ENCODE data around the gene NOM1.
"Not testable (repeated sequence)": the region's sequence is repeated elsewhere in the genome, so short reads cannot be mapped to it uniquely, and the experiment has no call there.

Gene NOM1, protein sequence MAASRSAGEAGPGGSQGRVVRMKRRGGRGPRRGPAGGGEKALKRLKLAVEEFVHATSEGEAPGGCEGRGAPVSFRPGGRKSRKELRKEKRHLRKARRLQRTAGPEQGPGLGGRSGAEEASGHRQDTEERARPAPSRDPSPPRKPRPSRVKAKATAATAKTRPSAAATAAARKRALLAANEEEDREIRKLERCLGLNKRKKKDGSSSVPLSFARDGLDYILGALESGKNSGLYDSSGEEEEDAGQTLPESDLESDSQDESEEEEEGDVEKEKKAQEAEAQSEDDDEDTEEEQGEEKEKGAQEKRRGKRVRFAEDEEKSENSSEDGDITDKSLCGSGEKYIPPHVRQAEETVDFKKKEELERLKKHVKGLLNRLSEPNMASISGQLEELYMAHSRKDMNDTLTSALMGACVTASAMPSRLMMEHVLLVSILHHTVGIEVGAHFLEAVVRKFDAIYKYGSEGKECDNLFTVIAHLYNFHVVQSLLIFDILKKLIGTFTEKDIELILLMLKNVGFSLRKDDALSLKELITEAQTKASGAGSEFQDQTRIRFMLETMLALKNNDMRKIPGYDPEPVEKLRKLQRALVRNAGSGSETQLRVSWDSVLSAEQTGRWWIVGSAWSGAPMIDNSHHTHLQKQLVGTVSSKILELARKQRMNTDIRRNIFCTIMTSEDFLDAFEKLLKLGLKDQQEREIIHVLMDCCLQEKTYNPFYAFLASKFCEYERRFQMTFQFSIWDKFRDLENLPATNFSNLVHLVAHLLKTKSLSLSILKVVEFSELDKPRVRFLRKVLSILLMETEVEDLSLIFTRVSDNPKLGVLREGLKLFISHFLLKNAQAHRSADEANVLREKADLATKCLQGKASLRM

DNA sequence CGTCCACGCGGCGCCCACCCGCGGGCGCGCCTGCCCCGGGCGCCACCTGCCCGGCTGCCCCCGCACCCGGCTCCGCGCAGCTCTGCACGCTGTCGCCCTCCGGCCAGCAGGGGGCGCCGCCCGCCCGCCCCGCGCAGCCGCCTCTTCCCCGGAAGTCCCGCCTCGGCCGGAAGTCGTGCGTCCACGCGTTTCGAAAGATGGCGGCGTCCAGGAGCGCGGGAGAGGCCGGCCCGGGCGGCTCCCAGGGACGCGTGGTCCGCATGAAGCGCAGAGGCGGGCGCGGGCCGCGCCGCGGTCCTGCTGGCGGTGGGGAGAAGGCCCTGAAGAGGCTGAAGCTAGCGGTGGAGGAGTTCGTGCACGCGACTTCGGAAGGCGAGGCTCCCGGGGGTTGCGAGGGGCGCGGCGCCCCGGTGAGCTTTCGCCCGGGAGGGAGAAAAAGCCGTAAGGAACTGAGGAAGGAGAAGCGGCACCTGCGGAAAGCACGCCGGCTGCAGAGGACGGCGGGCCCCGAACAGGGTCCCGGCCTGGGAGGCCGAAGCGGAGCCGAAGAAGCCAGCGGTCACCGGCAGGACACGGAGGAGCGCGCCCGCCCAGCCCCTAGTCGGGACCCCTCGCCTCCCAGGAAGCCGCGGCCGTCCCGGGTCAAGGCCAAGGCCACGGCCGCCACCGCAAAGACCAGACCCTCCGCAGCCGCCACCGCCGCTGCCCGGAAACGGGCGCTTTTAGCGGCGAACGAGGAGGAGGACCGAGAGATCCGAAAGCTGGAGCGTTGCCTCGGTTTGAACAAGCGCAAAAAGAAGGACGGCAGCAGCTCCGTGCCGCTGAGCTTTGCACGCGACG lies at the start of gene NOM1:
NOM1 (plus strand) TSS at position 172 of the 840 bp plus-strand sequence; CDS start at position 198, 26 bp downstream.
- Histone ChIP-seq H3K27me3 (replicated peaks; ENCODE audit: control insufficient read depth, insufficient read depth, low read length) (peaks cover under 1% of the 10 kb centered on the region), H3K4me3 (ENCODE audit: low read length) (peak within 1 kb of the TSS; percentile 95), H3K9me3 (ENCODE audit: control insufficient read depth, low read length) (no peaks in the 10 kb centered on the region), H3K36me3 (ENCODE audit: control insufficient read depth, insufficient read depth, low read length, severe bottlenecking) (peaks cover 23% of the 10 kb centered on the region), H3K4me1 (ENCODE audit: control insufficient read depth, insufficient read depth, low read length) (peaks cover 17% of the 10 kb centered on the region), H3K9ac (ENCODE audit: low read length) (peak within 1 kb of the TSS; percentile 93)
- DNase-seq (ENCODE audit: low read depth): peak; percentile 96

DNA sequence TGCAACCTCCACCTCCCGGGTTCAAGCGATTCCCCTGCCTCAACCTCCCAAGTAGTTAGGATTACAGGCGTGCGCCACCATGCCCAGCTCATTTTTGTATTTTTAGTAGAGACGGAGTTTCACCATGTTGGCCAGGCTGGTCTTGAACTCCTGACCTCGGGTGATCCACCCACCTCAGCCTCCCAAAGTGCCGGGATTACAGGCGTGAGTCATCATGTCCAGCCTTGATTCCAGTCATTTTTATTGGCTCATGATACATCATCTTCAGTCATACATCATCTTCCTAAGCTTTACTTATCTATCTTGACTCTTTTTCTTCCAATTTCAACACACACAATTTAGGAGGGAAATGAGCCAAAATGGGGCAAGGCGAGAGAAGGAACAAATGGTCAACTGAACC lies 49.4 kb upstream of the NOM1 start:
- not testable (repeated sequence) for H3K4me1 ChIP-seq (ENCODE audit: control insufficient read depth, insufficient read depth, low read length); H3K9me3 ChIP-seq (ENCODE audit: control insufficient read depth, low read length); DNase-seq (ENCODE audit: low read depth); H3K36me3 ChIP-seq (ENCODE audit: control insufficient read depth, insufficient read depth, low read length, severe bottlenecking); H3K27me3 ChIP-seq (replicated peaks; ENCODE audit: control insufficient read depth, insufficient read depth, low read length); H3K9ac ChIP-seq (ENCODE audit: low read length); H3K4me3 ChIP-seq (ENCODE audit: low read length)

DNA sequence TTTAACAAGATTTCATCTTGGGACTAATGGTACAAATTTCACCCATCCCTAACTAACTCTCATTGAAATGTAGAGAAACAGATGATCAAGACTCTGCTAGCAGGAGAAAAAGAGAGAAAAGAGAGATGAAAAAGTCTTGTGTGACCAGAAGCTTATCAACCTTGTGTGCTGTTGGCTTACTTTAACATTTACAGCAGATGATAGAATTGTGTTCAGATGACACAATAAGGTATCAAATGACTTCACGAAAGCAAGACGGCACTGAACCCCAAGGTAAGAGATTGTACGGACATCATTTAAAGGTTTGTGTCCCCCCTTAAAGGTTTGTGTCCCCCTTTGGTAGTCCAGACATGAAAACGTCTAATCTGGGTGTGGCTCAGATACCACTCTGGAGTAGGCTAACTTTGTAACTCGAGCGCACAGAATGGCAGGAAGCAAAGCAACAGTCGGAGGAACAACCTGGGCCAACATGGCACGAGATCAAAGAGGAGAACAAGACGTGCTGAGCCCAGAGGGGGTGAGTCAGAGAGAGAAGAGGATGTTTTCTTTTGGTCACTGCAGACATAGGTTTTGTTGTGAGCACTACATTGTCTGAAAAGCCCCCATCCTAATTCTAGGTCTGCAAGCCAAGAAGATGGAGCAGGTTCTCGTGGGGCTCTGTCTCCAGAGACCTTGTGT lies 46.1 kb upstream of the NOM1 start:
- DNase-seq (ENCODE audit: low read depth): no peak
- H3K4me3 ChIP-seq (ENCODE audit: low read length): no peak overlapping the region

DNA sequence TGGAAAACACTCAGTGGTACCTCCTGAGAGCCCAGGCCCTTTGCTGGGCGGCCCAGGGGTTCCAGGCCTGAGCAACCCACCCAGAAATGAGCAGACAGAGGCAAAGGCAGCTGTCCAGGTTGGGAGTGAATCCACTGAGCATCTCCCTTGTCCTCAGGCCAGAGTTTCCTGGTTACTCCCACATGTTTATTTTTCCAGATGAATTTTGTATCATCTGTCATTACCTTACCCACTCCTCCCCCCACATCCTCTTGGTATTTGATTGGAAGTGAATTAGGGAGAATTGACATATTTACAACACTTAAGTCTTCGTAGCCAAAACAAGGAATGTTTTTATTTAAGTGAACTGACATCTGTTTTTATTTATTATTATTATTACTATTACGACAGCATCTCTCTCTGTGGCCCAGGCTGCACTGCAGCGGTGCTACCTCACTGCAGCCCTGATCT lies 43.3 kb upstream of the NOM1 start:
- peaks cover 4% of the 10 kb centered on the region for H3K4me1 ChIP-seq (ENCODE audit: control insufficient read depth, insufficient read depth, low read length)
- no peaks in the 10 kb centered on the region for H3K9me3 ChIP-seq (ENCODE audit: control insufficient read depth, low read length)
- DNase-seq (ENCODE audit: low read depth): no peak
- no peak overlapping the region for H3K4me3 ChIP-seq (ENCODE audit: low read length)
- H3K27me3 ChIP-seq (replicated peaks; ENCODE audit: control insufficient read depth, insufficient read depth, low read length): no peaks in the 10 kb centered on the region
- H3K36me3 ChIP-seq (ENCODE audit: control insufficient read depth, insufficient read depth, low read length, severe bottlenecking): no peaks in the 10 kb centered on the region
- no peak overlapping the region for H3K9ac ChIP-seq (ENCODE audit: low read length)

More for the DNA sequence above, 46.1 kb upstream of the NOM1 start:
- Histone ChIP-seq H3K27me3 (replicated peaks; ENCODE audit: control insufficient read depth, insufficient read depth, low read length) (no peaks in the 10 kb centered on the region), H3K4me1 (ENCODE audit: control insufficient read depth, insufficient read depth, low read length) (peaks cover 4% of the 10 kb centered on the region), H3K36me3 (ENCODE audit: control insufficient read depth, insufficient read depth, low read length, severe bottlenecking) (no peaks in the 10 kb centered on the region), H3K9me3 (ENCODE audit: control insufficient read depth, low read length) (no peaks in the 10 kb centered on the region), H3K9ac (ENCODE audit: low read length) (no peak overlapping the region)

DNA sequence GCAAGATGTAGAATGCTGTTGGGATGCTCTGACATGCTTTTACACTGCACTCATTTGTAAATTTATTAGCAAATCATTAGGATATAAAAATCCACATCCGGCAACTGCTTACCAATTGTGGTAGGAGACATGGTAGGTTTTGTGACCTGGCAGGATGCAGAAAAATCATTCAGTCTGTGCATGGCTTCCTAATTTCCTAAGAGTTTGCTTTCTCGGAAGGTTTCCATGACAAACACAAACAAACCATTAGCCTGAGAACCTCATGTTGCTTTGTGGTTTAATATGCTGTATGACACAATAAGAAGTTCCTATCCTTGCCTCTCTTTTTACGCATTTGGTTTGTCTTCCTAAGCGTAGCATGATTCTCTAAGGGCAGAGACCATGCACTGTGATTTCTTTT lies 41.9 kb upstream of the NOM1 start:
- no peaks in the 10 kb centered on the region for H3K36me3 ChIP-seq (ENCODE audit: control insufficient read depth, insufficient read depth, low read length, severe bottlenecking)
- H3K9me3 ChIP-seq (ENCODE audit: control insufficient read depth, low read length): no peaks in the 10 kb centered on the region
- peak; percentile 29 for DNase-seq (ENCODE audit: low read depth)

DNA sequence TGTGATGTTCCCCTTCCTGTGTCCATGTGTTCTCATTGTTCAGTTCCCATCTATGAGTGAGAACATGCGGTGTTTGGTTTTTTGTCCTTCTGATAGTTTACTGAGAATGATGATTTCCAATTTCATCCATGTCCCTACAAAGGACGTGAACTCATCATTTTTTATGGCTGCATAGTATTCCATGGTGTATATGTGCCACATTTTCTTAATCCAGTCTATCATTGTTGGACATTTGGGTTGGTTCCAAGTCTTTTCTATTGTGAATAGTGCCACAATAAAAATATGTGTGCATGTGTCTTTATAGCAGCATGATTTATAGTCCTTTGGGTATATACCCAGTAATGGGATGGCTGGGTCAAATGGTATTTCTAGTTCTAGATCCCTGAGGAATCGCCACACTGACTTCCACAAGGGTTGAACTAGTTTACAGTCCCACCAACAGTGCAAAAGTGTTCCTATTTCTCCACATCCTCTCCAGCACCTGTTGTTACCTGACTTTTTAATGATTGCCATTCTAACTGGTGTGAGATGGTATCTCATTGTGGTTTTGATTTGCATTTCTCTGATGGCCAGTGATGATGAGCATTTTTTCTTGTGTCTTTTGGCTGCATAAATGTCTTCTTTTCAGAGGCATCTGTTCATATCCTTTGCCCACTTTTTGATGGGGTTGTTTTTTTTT lies 39.8 kb upstream of the NOM1 start:
- DNase-seq (ENCODE audit: low read depth); H3K4me1 ChIP-seq (ENCODE audit: control insufficient read depth, insufficient read depth, low read length); H3K4me3 ChIP-seq (ENCODE audit: low read length); H3K9me3 ChIP-seq (ENCODE audit: control insufficient read depth, low read length); H3K36me3 ChIP-seq (ENCODE audit: control insufficient read depth, insufficient read depth, low read length, severe bottlenecking); H3K27me3 ChIP-seq (replicated peaks; ENCODE audit: control insufficient read depth, insufficient read depth, low read length); H3K9ac ChIP-seq (ENCODE audit: low read length): not testable (repeated sequence)

More for the DNA sequence above, 41.9 kb upstream of the NOM1 start:
- no peaks in the 10 kb centered on the region for H3K27me3 ChIP-seq (replicated peaks; ENCODE audit: control insufficient read depth, insufficient read depth, low read length)
- no peak overlapping the region for H3K4me3 ChIP-seq (ENCODE audit: low read length)
- peaks cover 4% of the 10 kb centered on the region for H3K4me1 ChIP-seq (ENCODE audit: control insufficient read depth, insufficient read depth, low read length)
- H3K9ac ChIP-seq (ENCODE audit: low read length): no peak overlapping the region

DNA sequence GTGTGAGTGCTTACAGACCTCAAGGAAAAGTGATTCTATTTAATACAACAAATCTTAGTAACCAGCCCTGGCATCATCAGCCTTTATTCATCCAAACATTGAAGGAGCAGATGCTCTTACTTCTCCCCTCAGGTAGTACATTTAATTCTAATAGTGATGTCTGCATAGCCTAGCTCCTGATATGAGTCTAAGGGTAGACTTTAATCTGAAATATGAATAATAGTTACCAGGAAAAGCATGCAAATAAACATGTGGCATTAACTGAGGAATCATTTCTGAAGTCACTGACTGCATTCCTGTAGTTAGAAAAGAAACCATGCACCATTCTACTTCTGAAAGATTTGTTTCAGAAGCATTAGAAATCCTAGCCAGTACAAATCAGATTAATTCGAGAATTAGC lies 30.9 kb upstream of the NOM1 start:
- H3K4me1 ChIP-seq (ENCODE audit: control insufficient read depth, insufficient read depth, low read length): no peaks in the 10 kb centered on the region
- DNase-seq (ENCODE audit: low read depth): no peak
- H3K36me3 ChIP-seq (ENCODE audit: control insufficient read depth, insufficient read depth, low read length, severe bottlenecking): no peaks in the 10 kb centered on the region
- H3K4me3 ChIP-seq (ENCODE audit: low read length): no peak overlapping the region
- H3K9ac ChIP-seq (ENCODE audit: low read length): no peak overlapping the region
- peaks cover 18% of the 10 kb centered on the region for H3K27me3 ChIP-seq (replicated peaks; ENCODE audit: control insufficient read depth, insufficient read depth, low read length)
- no peaks in the 10 kb centered on the region for H3K9me3 ChIP-seq (ENCODE audit: control insufficient read depth, low read length)

DNA sequence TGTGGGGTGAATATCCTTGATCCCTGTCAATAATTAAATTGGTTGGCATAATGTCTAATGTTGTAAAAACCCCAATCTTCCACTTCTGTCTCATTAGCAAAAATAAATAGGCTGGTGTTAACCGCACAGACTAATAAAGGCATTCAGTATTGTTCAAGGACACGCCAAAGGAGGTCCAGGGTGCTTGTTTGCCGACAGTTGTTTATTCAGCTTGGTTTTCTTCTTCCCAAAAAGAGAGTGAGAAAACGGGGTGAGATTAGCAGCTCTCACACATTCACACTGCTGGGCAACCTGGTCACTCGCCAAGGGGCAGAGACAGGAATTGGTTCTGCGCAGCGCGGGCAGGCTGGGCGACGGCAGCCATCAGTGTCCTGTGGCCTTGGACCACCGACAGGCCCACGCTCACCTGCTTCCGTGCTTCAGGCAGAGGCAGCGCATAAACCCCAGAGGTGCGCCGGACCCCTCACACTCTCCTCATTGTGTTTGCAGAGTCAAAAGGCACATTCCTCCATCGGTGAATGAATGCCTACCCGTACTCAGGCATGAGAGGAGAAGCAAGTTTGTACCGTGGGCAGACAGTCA lies 30.3 kb upstream of the NOM1 start:
- H3K36me3 ChIP-seq (ENCODE audit: control insufficient read depth, insufficient read depth, low read length, severe bottlenecking): no peaks in the 10 kb centered on the region
- no peak for DNase-seq (ENCODE audit: low read depth)
- H3K4me1 ChIP-seq (ENCODE audit: control insufficient read depth, insufficient read depth, low read length): no peaks in the 10 kb centered on the region
- no peak overlapping the region for H3K4me3 ChIP-seq (ENCODE audit: low read length)
- no peak overlapping the region for H3K9ac ChIP-seq (ENCODE audit: low read length)
- no peaks in the 10 kb centered on the region for H3K9me3 ChIP-seq (ENCODE audit: control insufficient read depth, low read length)
- peaks cover 18% of the 10 kb centered on the region for H3K27me3 ChIP-seq (replicated peaks; ENCODE audit: control insufficient read depth, insufficient read depth, low read length)

DNA sequence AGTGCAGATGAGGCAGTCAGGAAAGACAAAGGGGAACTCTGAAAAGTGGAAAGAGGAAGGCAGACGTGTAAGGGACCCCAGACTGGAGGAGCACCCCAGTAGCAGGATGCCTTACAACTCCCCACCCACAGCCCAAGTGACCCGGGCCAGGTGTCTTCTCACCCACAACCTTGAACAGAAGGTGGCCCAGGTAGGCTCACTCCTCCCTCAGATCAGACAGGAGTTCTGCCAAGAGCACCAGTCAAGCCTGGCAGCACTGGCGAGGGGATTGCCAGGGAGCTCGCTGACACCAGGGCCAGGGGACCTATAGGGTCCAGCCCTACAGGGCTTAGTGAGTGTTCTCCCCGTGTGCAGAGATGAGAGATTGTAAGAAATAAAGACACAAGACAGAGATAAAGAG lies 29.4 kb upstream of the NOM1 start:
- no peak for DNase-seq (ENCODE audit: low read depth)
- H3K9ac ChIP-seq (ENCODE audit: low read length): no peak overlapping the region
- no peak overlapping the region for H3K4me3 ChIP-seq (ENCODE audit: low read length)
- H3K27me3 ChIP-seq (replicated peaks; ENCODE audit: control insufficient read depth, insufficient read depth, low read length): peaks cover 18% of the 10 kb centered on the region
- no peaks in the 10 kb centered on the region for H3K4me1 ChIP-seq (ENCODE audit: control insufficient read depth, insufficient read depth, low read length)
- no peaks in the 10 kb centered on the region for H3K36me3 ChIP-seq (ENCODE audit: control insufficient read depth, insufficient read depth, low read length, severe bottlenecking)
- no peaks in the 10 kb centered on the region for H3K9me3 ChIP-seq (ENCODE audit: control insufficient read depth, low read length)

All from adipocyte (in vitro differentiated cells).